ENCODE results near the gene EZR.

The EZR gene

DNA sequence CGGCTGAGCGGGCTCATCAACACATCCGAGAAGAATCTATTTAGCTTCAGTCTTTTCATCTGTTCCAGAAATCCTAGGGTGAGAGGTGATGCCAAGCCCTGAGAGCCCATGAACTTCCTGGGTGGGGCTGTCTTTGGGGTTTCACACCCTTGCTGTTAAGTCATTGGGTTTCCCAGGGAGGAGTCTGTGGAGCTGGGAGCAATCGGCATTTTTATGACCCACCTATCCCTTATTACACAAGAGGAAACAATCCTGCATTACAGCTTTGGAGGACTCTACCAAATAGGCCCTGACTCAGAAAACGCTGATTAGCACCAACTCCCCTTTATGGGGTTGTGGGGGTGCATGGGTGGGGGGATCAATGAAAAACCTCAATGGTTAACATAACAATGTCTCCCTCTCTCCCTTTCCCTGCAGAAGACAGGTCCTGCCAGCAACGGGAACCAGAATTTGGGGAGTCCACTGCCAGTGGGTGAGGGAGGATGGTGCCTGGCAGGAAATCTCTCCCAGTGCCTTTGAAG is 46.3 kb downstream of the EZR start:
- DNase-seq, result no peak

DNA sequence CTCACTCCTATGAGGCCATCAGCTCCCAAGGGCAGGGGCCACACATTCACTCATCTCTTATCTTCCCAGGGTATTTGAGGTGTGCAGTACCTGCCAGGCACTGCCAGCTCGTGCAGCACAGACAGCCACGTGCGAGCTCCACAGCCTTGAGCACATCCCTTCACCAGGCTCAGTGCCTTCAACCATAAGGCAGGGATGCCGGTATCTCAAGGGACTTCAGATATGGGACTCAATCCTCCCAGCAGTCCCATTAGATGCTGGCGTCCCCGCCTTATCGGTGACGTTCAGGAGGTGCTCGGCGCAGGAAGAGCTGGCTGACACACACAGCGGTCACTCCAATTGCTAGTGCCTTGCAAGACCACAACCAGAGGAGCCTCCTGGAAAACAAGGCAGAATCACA is 47.0 kb downstream of the EZR start:
- DNase-seq, result no peak

DNA sequence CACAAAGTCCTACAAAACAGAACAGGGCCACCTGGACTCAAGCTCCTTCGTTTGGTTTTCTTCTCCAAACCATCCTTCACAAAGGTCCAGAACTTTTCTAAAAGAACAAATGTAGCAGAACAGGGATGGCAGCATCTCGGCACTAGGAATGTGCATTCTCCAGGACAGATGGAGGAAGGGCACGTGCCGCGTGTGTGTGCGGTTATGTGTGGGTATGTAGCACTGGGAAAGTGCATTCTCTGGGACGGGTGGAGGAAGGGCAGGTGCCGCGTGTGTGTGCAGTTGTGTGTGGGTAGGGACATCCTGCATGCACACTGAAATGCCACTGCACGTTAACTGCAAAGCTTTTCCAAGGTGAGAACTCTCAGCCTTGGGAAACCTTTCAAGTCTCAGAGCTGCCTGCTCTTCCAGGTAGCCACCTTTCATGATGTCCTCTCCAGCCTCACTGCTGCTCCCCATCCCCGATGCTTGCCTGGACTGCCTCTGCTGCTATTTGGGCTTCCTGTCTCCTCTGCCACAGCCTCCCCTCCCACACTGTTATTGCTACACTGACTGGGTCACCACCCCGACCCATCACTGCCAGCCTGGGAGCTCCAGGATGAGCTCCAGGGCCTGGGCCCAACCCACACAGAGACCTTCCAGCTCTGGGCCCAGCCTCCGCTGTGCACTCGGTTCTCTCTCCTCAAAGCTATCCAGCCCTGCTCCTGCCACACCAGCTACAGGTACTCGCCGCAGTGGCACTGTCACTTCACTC is 47.6 kb downstream of the EZR start:
- DNase-seq, result no peak

DNA sequence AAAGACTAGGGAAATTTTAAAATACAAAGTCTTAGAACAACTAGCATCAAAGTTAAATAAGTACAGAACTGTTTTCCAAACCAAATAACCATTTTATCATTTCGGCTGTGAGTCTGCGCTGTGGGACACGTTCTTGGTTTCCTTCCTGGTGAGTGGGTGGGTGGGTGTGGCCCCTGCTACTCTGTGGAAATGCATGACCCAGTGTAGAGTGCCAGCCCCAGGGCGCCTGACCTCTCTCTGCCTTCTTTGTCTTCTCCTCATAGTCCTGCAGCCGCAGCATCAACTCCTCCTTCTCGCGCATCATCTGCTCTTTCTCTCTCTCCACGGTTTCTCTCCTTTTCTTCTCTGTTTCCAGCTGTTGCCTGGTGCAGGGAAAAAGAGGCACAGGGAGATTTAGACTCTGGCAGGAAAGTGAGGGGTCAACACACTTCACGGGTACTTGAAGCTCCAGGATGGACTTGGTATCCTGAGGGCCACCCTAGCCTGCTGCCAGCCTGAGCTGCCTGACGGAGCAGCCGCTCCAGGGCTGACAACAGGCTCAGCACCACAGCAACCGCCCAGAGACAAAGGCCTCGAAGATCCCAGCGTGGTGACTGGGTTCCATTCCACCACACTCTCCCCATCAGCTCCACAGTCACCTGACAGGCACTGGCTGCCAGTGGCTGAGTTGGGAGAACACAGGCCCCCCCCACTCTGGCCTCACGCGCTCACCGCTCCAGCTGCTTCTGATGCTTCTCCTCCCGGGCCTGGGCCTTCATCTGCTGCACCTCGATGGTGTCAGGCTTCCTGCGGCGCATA is 48.4 kb downstream of the EZR start:
- DNase-seq, result no peak

DNA sequence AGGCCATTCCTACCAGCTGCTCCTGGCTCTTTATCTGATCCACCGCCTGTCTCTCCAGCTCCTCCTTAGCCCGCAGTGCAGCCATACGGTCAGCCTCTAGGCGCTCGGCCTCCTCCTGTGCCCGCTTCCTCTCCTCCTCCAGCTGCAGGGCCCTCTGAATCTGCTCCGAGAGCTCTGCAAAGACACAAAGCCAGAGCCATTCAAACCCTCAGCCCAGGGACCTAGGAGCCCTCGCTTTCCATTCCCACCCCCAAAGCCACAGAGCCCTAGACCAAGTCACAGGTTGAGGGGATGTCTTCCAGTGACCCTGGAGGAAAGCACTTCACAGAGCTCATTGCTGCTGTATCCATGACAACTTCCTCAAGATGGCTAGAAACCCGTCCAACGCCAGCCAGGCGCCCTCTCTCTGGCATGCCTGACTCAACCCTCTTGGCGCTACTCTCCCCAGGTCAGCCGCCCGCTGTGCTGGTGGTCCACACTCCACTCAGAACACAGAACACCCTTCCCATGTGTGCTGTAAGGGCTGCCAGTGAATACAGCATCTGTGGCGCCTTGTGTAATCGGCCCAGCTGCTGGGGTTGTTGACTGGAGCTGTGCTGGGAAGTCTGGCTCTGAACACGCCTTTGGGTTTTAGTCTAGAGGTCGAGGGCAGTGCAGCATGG is 49.3 kb downstream of the EZR start:
- peak; percentile 49 for DNase-seq

DNA sequence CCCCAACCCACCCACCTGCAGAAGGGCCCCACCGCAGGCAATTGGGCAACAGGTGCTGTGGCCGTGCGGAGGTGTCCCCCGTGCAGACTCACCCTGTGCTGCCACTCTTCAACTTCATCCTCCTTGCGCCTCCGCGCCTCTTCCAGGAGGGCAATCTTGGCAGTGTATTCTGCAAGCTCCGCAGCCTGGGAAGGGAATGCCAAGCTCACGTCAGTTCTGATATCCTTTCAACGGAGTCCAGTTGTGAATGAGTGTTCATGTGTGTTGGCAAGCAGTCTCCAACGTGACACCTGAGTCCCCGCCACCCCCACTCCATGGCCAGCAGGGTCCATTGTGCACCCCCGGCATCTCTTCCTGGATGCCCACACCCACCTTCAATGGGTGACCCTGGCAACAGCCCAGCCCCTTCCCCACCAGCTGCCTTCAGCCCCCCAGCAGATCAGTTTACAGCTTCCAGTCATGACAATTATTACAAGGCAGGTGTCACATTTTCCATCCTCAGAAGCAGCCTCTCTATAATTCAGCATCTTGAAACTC is 49.9 kb downstream of the EZR start:
- DNase-seq, result no peak

DNA sequence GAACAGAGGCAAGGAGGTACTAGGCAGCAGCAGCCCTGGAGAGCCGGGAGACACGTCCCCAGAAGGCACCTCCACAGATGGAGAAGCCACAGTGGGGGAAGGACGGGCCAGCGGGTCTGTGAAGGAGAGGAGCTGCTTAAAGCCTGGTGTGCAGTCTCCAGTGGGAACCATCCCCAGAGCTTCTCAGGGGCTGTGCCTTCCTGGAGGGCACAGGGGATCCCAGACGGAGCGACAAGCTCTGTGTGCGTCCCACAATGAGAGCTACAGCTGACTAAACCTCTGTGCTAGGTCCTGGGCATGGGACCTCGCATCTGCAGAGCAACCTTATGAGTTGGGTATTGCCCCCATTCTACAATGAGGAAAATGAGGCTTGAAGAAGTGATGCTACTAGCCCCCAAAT is 50.7 kb downstream of the EZR start:
- no peak for DNase-seq

DNA sequence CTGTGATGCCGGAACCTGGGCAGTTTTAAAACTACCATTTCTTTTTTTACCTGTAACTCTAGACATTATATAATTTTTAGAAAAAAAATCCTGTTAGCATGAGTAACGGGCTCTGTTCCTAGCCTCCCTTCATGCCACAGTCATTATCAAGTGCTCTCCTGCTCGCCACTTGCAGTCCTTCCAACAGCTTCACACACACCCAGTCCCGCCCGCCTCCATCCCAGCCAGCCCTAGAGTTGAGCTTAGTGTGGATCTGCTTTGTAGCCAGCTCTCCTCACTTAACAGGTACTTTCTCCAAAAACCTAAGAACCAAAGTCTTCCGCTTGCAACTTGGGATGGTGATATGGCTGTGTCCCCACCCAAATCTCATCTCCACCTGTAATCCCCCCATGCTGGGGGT is 51.5 kb downstream of the EZR start:
- no peak for DNase-seq

DNA sequence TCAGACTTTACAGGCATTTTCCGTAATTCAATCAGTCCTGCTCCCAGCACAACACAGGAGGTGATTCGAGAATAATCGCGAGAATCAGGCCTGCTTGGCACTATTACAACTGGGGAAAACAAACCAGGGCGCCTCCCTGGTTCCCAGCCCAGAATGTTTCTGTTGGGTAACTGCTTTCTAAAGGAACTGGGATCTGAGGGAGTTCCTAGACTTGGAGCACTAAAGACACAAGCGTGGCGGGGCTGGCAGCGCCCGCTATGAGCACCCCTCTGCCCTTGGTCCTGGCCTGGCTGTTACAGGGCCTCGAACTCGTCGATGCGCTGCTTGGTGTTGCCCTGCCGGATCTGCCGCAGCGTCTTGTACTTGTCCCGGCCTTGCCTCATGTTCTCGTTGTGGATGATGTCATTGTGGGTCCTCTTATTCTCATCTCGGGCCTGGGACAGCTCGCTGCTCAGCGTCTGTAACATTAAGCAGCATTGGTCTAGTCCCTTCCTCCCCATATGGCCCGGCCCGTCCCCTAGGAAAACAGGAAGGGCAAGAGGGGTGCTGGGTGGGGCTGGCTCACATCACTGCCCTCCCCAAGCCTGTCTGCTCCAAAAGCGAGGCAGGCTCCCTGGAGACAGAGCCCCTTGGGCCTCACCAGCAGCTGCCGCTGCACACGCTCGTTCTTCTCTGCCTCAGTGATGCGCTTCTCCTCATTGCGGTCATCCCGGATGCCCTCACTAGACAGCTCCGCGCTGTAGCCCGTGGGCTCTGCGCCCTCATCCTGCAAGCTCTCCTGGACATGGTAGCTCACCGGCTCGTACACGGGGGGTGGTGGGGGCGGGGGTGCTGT is 52.3 kb downstream of the EZR start:
- DNase-seq, result no peak

DNA sequence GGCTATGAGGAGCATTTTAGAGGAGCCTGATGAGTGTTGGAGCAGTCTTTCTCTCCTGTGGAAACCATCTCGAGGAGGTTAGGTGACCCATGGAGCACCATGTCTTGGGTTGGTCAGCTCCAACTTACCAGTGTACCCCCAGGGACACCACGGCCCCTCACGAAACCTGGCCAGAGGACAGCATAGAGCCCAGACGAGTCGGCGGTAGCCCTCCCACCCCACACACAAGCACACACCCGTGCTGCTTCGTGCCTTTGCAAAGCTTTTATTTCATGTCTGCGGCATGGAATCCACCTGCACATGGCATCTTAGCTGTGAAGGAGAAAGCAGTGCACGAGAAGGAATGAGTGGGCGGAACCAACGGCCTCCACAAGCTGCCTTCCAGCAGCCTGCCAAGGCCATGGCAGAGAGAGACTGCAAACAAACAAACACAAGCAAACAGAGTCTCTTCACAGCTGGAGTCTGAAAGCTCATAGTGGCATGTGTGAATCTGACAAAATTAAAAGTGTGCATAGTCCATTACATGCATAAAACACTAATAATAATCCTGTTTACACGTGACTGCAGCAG is 53.6 kb downstream of the EZR start:
- DNase-seq, result no peak

DNA sequence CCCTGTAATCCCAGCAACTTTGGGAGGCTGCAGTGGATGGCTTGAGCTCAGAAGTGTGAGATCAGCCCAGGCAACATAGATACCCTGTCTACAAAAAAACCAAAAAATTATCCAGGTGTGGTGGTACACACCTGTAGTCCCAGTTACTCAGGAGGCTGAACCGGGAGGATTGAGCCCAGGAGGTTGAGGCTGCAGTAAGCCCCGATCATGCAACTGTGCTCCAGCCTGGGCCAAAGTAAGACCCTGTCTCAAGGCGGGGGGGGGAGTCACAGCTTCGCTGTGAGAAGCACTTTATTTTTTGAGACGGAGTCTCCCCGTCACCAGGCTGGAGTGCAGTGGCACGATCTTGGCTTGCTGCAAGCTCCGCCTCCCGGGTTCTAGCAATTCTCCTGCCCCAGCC is 54.2 kb downstream of the EZR start:
- no peak for DNase-seq

DNA sequence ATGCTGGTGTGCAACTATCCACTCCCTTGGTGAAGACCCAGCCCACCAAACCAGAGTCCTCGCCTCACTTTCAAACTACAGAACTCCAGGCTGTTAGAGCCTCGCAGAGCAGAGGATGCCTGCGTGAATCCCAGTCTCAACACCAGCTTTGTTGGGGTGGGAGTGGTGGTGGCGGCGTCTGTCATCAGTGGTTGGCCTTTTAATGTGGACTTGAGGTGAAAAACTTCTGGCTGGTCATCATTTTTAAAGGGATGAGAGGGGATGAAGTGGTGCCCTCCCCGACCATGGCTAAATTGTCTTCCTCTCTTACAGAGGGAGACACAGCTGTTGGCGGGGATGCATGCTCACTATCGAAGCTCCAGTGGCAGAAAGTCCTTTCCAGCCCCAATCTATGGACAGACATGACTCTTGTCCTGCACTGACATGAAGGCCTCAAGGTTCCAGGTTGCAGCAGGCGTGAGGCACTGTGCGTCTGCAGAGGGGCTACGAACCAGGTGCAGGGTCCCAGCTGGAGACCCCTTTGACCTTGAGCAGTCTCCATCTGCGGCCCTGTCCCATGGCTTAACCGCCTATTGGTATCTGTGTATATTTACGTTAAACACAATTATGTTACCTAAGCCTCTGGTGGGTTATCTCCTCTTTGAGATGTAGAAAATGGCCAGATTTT is 54.9 kb downstream of the EZR start:
- no peak for DNase-seq

DNA sequence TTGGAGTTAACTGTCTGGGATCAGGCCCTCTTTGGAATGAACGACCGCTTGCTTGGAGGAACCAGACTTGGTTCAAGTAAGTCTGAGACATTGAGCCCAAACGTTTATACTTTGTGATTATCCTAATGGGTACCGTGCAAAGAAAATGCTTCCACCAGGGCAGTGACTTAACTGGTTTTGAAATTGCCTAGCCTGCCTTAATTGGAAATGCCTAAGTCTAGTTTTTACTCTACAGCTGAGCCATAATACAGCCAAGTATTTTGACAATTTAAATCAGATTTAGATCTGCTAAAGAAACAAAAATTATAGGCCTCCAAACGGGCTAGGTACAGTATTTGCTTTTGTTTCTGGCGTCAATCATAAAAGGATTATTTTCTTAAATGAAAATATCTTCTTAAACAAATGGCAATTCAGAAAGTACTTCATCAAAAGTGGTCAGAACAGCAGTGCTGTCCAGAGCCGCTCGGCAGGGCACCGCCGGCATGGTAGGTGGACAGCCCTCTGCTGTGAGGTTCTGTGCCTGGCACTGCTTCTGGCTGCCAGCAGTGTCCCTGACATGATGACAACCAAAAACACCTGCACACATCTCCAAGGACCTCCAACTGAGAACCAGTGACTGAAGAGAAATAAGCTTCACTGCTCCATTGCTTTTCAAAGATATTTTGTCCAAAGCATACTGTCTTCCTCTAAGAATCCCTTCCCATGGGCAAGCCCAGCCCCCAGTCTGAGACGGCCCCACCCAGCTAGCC is 55.6 kb downstream of the EZR start:
- no peak for DNase-seq

DNA sequence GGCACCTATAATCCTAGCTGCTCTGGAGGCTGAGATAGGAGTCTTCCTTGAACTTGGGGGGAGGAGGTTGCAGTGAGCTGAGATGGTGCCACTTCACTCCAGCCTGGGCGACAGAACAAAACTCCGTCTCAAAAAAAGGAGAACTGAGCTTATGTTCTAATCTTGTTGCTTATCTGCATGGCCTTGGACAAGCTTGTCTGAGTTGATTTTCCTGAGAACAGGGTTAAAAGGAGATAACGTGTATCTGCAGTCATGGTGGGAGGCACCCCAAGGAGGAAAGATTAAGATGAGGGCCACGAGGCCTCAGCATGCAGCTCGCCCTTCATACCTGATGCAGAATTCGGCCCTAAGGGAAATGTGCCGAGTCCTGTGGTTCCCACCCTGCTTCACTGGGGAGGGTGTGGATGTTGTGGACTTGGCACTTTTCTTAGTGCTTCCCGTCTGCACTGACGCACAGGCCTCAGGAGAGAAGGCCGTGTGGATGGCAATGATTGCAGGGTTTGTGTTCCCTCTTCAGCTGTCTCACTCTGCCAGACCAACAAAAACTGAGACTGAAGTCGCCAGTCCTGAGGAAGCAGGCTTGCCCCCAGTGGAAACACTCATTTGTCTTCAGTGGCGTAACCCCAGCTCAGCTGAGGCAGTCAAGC is 56.3 kb downstream of the EZR start:
- DNase-seq, result no peak

DNA sequence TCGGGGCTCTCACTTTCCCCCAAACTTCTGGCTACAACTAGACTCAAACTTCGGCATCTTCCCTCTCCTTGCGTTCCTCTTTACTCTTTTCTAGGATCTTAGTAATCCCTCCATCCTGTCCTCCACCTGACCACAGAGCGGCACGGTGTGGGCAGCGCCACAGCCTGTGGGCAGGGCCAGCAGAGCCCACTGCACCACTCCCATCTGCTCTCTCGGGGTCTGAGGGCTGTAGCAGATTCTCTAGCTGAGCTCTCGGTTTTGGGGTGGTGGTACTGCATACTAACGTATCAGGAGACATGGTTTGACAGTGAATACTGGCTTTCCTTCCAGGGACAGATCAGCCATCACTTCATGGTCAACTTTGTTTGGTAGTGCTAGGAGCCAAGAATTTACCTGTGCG is 57.4 kb downstream of the EZR start:
- no peak for DNase-seq

DNA sequence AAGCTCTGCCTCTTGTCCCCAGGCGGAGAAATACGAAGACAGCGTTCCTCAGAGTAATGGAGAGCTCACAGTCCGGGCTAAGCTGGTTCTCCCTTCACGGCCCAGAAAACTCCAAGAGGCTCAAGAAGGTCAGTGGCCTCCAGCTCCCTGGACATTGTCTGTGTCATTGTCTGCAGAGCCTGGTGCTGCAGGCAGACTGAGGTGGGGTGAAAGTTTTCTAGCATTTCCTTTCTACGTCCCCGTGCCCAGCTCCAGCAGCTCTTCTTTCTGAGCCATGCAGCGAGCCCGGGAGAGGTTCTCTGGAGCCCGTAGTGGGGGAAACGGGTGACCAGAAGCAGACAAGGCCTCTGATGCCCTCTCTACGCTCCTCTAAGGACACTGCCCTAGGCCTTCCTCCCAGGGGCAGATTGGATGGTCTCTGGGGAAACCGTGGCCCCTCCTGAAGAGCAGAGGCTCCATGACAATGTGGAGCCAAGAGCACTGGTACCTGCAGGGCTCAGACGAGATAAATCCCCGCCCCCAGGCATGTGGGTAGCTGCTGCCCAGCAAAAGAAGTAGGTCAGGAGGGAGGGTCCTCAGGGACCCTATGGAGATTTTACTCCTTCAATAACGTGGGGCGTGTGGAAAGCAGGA is 58.4 kb downstream of the EZR start:
- peak; percentile 71 for DNase-seq

DNA sequence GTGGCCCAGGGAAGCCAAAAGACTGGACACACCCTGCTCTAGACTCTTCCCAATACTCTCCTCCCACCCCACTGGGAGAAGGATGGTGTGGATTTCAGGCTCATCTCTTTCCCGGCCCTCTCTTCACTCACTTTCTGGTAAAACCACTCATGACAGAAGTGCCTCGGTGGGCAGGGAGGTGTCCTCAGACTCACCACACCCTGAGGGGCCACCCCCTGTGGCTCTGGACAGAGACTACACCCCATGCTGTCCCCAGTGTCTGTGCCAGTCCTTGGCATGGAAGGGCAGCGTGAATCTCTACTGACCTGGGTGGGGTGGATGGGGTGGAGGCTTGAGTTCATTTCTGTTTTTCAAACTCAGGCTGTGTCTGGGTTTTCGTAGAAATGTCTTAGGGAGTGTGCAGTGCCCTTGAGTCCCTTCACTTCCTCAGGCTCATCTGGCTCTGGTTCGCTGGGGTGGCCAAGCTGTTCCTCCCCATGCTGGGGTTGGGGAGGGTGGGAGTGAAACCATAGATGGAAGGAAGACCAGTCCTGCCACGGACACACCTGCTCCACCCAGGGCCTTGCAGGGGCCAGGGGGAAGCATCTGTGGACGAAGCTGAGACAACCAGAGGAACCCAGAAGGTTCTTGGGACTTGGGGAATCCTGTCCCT is 59.1 kb downstream of the EZR start:
- DNase-seq, result no peak

DNA sequence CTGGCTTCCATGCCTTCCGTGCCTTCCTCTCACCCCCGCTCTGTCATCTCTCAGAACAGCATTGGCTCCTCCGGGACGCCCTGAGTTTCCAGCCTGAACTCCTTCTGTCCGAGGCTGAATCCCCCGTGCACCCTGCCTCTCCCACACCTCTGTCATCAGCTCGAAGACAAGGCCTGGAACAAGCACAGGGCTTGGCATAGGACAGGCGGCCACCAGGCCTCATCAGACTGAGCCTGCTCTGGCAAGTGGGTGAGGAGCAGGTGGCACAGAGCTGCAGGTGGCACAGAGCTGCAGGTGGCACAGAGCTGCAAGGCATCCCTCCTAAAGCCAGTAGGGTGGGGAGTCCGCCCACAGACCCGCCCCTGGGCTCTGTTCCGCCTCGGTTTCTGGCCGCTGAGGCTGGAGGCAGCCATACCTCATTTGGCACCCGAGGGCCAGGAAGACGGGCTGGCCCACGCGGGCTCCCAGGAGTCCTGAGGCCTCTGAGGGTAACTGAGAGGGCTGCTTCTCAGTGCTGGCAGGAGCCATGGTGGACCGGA is 60.2 kb downstream of the EZR start:
- no peak for DNase-seq

DNA sequence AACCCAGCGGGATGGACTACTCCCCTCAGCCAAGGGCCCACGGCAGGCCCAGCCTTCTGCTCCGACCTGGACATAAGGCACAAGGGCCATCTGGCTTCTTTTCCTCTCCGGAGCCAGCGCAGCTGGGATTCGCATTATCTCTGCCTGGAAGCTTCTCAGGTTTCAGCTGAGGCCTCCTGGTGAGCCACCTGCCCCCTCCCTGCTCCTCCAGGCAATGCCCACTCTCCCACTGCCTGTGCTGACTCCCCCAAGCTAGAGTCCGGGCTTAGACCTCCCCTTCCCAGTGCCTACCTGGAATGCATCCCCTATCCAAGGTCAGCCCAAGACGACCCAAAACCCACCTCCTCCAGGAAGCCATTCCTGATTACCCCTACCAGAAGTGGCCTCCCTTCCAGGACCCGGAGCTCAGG is 60.7 kb downstream of the EZR start:
- DNase-seq, result peak; percentile 42
